Skeletal muscle satellite cell (primary cell): ENCODE measurements around the gene CFAP46.

Source experiments
- H3K27me3 ChIP-seq: 2 replicates; pipeline ENCODE4 v1.7.0; 2013; ENCODE audit warnings: low read length; ENCODE audit not compliant: control insufficient read depth, insufficient read depth
- H3K36me3 ChIP-seq: 2 replicates; pipeline ENCODE4 v1.7.0; 2013; ENCODE audit warnings: mild to moderate bottlenecking, control low read depth, low read length; ENCODE audit not compliant: insufficient read depth
- H3K4me1 ChIP-seq: 2 replicates; pipeline ENCODE4 v1.7.0; 2013; ENCODE audit warnings: low read length; ENCODE audit not compliant: control insufficient read depth, insufficient read depth
- H3K4me2 ChIP-seq: 2 replicates; pipeline ENCODE4 v1.7.0; 2013; ENCODE audit warnings: mild to moderate bottlenecking, low read length
- H3K4me3 ChIP-seq: 2 replicates; pipeline ENCODE4 v1.7.0; 2013; ENCODE audit warnings: low read length
- H3K9ac ChIP-seq: 2 replicates; pipeline ENCODE4 v1.7.0; 2013; ENCODE audit warnings: mild to moderate bottlenecking, low read depth, low read length, moderate library complexity
- H3K9me3 ChIP-seq: replicated peaks from 2 replicates; pipeline ENCODE4 v1.7.0; 2013; ENCODE audit warnings: mild to moderate bottlenecking, control low read depth, low read length

CFAP46 gene

DNA sequence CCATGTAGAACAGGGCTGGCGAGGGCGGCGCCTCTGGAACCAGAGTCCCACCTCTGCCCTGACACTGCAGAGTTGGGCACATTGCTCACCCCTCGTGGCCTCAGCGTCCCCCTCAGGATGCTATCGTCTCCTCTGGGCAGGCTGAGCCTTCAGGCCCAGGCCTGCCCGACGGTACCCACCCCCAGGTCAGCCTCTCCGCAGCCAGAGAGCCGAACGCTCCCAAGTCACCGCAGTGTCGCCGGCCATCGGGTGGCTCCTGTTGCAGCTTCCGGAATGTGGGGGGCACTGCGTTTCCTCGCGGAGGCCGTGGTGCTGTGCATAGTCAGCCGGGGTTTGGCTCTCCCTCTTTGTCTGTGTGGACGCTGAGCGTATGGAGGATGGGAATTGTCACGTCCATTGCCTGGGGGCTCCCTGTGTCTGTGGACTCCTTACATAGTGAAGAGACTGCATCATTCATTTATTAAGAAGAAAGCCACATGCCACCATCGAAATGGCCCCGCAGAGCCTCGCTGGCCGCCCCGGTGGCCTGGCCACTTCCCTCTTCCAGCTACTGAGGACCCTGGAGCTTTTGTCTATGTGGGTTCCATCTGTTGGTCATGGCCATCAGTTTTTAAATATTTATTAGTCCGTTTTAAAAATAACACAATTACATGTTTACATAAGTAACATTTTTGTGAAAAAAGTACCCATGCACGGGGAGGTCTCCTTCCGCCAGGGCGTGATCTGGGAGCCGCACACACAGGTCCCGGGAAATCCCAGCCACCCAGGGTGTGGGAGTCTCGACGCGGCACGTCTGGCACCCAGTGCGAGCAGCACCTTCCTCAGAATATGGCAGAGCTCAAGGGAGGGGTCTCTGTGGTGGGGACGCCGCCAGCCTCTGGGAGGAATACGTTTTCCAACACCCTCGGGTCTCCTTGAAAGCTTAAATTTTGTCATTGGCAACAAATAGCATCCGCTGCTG lies 172.0 kb downstream of the CFAP46 start:
- H3K9me3 ChIP-seq = no peaks in the 10 kb centered on the region
- H3K36me3 ChIP-seq = no peaks in the 10 kb centered on the region
- H3K27me3 ChIP-seq = no peaks in the 10 kb centered on the region
- no peak overlapping the region for H3K4me2 ChIP-seq
- no peaks in the 10 kb centered on the region for H3K4me1 ChIP-seq
- H3K9ac ChIP-seq = no peak overlapping the region
- no peak overlapping the region for H3K4me3 ChIP-seq

DNA sequence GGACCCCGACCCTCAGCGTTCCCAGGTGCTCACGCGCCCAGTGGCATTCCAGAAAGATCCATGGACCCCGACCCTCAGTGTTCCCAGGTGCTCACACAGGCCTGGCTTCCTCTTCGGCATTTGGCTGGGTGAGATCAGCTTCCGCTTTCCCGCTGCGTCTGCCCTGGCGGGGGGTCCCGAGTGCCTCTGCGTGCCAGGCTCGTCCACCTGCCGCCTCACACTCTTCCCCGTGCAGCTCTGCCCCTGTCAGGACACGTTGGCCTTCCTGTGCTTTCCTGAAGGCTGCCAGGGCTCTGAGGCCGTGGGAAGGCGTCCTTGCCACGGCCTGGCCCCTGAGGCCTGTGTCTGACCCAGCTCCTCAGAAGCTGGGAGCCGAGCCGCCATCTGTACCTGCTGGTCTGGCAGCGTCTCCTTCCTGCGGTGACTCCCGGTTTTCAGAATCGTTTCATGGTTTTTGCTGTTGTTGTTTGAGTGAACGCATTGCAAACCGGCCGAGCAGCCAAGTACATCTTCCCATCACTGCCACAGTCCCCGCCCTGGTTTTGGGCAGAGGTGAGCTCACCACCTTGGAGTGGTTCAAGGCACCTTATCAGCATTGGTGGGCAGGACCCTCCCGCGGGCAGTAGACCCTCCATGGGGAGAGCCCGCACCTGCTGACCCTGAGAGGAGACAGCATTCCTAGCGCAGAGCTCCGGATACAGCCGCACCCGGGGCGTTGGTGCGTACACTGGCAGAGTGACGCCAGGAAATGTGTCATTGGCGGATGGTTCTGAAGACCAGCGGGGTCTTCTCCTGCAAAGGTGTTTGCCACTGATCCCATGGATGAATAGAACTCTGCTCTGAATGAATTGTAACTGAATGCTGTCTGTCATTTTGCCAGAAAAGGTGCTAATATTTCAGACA lies 173.8 kb downstream of the CFAP46 start:
- no peak overlapping the region for H3K9ac ChIP-seq
- no peak overlapping the region for H3K4me3 ChIP-seq
- H3K36me3 ChIP-seq = no peaks in the 10 kb centered on the region
- H3K27me3 ChIP-seq = no peaks in the 10 kb centered on the region
- H3K9me3 ChIP-seq = no peaks in the 10 kb centered on the region
- H3K4me2 ChIP-seq = no peak overlapping the region
- H3K4me1 ChIP-seq = no peaks in the 10 kb centered on the region

DNA sequence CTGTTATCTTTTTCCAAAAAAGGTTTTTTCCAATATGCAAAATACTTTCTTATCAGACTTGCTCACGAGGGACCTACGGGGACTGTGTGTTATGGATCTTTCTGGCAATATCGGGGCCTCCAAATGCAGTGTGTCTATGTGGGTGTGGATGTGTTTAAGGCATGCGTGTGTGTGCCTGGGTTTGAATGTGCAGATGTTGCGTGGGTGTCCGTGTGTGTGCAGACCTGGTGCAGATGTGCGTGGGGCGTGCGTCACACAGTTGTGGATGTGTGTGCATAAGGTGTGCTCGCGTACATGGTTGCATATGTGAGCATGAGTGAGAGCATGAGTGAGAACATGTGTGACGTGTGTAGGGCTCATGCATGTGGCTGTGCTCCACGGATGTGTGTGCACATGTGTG lies 176.1 kb downstream of the CFAP46 start:
- Histone ChIP-seq H3K4me2 (no peak overlapping the region), H3K9ac (no peak overlapping the region), H3K4me1 (no peaks in the 10 kb centered on the region), H3K4me3 (no peak overlapping the region), H3K9me3 (no peaks in the 10 kb centered on the region), H3K27me3 (no peaks in the 10 kb centered on the region), H3K36me3 (no peaks in the 10 kb centered on the region)

DNA sequence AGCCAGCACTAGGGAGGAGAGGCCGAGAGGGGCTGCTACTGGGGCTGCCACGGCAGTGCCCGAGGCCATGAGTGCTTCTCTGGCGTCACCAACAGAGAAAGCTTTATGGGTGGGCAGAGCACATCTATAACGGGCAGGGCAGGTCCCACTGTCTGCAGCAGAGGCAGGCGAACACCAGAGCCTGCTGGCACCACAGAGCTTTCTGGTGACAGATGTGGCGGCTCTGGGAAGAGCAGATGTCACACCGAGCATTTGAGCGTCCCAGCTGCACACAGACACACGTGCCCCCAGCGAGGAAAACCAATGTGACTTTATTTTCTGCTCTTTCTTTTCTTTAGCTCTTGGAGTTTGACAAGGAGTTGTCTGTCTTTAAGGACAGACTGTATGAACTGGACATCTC lies 176.9 kb downstream of the CFAP46 start:
- H3K9ac ChIP-seq = no peak overlapping the region
- no peaks in the 10 kb centered on the region for H3K4me1 ChIP-seq
- no peaks in the 10 kb centered on the region for H3K36me3 ChIP-seq
- no peak overlapping the region for H3K4me3 ChIP-seq
- no peak overlapping the region for H3K4me2 ChIP-seq
- no peaks in the 10 kb centered on the region for H3K27me3 ChIP-seq
- H3K9me3 ChIP-seq = no peaks in the 10 kb centered on the region

DNA sequence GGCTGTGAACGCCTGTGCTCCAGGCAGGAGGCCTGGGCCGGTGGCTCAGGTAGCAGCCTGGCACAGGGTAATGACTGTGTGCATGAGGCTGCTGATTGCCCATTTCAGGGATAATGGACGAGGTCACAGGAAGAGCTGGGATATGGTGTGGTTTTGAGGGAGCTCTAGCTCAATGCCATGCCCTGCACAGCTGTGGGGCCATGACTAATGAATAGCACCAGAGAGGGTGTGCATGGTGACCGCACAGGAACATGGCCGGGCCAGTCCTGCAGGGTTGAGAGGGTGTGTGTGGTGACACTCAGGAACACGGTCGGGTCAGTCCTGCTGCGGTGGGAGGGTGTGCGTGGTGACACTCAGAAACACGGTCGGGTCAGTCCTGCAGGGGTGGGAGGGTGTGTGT lies 178.3 kb downstream of the CFAP46 start:
- H3K9me3 ChIP-seq = no peaks in the 10 kb centered on the region
- H3K36me3 ChIP-seq = no peaks in the 10 kb centered on the region
- no peaks in the 10 kb centered on the region for H3K4me1 ChIP-seq
- no peaks in the 10 kb centered on the region for H3K27me3 ChIP-seq
- H3K9ac ChIP-seq = no peak overlapping the region
- H3K4me2 ChIP-seq = no peak overlapping the region
- H3K4me3 ChIP-seq = no peak overlapping the region

DNA sequence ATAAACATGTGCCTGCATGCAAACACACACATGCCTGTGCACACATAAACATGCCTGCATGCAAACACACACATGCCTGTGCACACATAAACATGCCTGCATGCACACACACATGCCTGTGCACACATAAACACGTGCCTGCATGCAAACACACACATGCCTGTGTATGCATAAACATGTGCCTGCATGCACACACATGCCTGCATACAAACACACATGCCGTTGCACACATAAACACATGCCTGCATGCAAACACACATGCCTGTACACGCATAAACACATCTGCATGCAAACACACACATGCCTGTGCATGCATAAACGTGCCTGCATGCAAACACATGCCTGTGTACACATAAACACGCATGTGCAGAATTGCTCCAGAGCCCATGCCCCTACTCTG lies 178.8 kb downstream of the CFAP46 start:
- no peaks in the 10 kb centered on the region for H3K4me1 ChIP-seq
- H3K4me2 ChIP-seq = no peak overlapping the region
- no peak overlapping the region for H3K4me3 ChIP-seq
- no peak overlapping the region for H3K9ac ChIP-seq
- no peaks in the 10 kb centered on the region for H3K9me3 ChIP-seq
- no peaks in the 10 kb centered on the region for H3K36me3 ChIP-seq
- no peaks in the 10 kb centered on the region for H3K27me3 ChIP-seq

DNA sequence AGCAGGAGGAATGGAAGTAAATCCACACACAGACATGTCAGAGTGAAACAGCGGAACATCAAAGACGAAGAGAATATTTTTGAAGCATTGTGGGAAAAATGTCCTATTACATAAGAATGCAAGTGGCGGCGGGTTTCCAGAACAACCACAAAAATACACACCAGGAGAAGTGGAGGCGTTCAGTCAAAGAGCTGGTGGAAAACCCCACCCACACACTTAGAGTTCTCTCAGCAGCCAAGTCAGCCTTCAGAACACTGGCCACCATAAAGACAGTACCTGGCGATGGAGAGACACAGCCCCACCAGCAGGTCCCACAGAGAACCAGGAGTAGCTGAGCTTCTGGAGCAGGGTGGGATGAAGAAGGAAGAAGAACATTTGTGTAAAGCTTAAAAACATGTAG lies 180.1 kb downstream of the CFAP46 start:
- H3K27me3 ChIP-seq = no peaks in the 10 kb centered on the region
- no peak overlapping the region for H3K9ac ChIP-seq
- no peak overlapping the region for H3K4me3 ChIP-seq
- no peaks in the 10 kb centered on the region for H3K36me3 ChIP-seq
- no peak overlapping the region for H3K4me2 ChIP-seq
- no peaks in the 10 kb centered on the region for H3K9me3 ChIP-seq
- H3K4me1 ChIP-seq = no peaks in the 10 kb centered on the region

DNA sequence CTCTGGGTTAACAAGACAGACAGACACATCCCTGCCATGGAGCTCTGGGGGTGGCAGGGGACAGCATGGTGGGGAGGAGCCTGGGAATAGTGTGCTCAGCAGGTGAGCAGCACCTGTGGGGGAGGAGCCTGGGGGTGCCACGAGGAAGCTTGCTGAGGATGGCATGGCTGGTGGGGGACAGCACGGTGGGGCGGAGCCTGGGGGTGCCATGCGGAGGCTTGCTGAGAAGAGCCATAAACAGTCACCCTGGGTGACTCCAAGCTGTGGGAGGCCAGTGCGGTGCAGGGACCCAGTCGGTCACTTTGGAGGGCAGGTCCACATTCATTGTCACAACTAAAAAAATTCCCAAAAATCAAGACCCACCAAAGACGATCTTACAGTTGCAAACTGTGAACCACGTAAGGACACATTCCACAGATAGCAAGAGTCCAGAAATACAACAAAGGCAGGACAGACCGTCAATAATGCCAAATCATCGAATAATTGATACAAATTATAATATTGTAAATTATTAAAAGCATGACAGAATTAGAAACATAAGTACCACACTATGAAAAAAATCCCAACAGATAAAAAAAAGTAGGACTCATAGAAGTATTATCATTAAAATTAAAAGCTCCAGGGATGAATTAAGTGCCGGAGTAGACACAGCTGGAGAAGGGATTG lies 180.8 kb downstream of the CFAP46 start:
- no peaks in the 10 kb centered on the region for H3K27me3 ChIP-seq
- H3K36me3 ChIP-seq = no peaks in the 10 kb centered on the region
- no peaks in the 10 kb centered on the region for H3K4me1 ChIP-seq

DNA sequence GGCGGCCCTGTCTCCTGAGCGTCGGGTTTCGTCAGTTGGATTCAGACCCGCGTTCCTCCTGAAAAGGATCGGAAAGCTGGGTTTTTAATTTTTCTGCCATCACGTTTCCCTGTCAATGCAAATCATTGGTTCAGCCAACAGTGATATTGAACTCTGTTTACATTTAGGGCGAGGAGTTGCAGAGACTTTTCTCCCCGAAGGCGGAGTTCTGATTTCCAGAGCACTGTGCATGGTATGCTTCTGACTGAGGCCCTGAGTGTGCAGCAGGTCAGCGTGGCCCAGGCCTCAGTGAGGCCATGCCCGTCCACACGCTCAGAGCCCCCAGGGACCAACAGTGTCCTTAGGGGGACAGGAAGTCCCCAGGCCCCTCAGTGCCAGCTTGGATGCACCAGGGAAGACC lies 183.5 kb downstream of the CFAP46 start:
- H3K4me2 ChIP-seq = no peak overlapping the region
- H3K36me3 ChIP-seq = no peaks in the 10 kb centered on the region
- no peaks in the 10 kb centered on the region for H3K27me3 ChIP-seq
- no peak overlapping the region for H3K4me3 ChIP-seq
- no peaks in the 10 kb centered on the region for H3K4me1 ChIP-seq
- no peak overlapping the region for H3K9ac ChIP-seq
- no peaks in the 10 kb centered on the region for H3K9me3 ChIP-seq

More for the DNA sequence above, 180.8 kb downstream of the CFAP46 start:
- Histone ChIP-seq H3K4me3 (no peak overlapping the region), H3K9me3 (no peaks in the 10 kb centered on the region), H3K9ac (no peak overlapping the region), H3K4me2 (no peak overlapping the region)
